IPS DF 4.7 (cell line): ENCODE measurements around the gene UAP1L1.

Experiments used
- DNase-seq: peaks from one replicate; pipeline ENCODE4 v3.0.0-alpha.2; 2013; ENCODE audit warnings: low spot score; ENCODE audit errors: extremely low read depth

Gene UAP1L1

DNA sequence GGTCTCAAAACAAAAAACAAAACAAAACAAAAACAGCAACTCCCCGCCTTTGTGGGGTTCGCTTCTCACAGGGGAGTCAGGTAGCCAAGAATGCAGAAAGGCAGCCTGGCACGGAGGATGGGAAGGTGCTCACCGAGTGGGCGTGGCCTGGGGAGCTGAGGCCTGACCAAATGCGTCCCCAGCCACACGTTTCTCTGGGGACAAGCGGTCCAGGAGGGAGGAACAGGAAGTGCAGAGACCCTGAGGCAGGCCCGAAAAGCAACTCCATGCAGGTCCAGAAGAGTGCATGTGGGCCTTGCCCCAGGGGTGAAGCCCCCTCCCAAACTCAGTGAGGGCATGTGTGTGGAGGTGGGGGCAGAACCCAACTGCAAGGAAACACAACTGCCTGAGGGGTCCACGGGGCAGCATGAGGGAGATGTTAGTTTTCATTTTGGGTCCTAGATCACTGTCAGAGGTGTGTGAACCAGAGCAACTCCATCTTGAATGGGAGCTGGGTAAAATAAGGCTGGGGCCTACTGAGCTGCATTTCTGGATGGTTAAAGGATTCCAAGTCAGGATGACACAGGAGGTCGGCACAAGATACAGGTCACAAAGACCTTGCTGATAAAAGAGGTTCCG is 2.6 kb upstream of the UAP1L1 start:
- no peak for DNase-seq

DNA sequence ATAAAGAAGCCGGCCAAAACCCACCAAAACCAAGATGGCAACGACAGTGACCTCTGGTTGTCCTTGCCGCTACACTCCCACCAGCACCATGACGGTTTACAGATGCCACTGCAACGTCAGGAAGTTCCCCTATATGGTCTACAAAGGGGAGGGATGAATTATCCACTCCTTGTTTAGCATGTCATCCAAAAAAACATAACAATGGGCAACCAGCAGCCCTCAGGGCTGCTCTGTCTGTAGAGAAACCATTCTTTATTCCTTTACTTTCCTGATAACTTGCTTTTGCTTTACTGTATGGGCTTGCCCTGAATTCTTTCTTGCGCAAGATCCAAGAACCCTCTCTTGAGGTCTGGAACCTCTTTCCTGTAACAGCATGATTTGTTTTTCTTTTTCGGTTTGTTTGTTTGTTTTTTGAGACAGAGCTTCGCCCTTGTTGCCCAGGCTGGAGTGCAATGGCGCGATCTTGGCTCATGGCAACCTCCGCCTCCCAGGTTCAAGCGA is 2.0 kb upstream of the UAP1L1 start:
- no peak for DNase-seq

DNA sequence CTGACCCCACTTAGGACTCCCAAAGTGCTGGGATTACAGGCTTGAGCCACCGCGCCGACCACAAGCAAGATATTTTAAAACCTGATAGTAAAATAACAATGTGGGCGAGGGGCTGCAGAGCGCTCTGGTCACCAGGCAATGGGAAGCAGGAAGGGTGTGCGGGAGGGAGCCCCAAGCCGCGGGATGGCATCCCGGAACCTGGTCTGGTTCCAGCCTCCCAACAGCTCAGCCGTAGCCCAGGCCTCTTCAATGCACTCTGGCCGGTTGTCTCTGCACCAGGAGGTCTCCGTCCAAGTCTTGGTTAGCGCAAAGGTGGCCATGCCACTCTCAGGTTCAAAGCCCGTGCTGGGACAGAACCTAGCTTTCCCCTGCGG is 694 bp upstream of the UAP1L1 start:
- no peak for DNase-seq

DNA sequence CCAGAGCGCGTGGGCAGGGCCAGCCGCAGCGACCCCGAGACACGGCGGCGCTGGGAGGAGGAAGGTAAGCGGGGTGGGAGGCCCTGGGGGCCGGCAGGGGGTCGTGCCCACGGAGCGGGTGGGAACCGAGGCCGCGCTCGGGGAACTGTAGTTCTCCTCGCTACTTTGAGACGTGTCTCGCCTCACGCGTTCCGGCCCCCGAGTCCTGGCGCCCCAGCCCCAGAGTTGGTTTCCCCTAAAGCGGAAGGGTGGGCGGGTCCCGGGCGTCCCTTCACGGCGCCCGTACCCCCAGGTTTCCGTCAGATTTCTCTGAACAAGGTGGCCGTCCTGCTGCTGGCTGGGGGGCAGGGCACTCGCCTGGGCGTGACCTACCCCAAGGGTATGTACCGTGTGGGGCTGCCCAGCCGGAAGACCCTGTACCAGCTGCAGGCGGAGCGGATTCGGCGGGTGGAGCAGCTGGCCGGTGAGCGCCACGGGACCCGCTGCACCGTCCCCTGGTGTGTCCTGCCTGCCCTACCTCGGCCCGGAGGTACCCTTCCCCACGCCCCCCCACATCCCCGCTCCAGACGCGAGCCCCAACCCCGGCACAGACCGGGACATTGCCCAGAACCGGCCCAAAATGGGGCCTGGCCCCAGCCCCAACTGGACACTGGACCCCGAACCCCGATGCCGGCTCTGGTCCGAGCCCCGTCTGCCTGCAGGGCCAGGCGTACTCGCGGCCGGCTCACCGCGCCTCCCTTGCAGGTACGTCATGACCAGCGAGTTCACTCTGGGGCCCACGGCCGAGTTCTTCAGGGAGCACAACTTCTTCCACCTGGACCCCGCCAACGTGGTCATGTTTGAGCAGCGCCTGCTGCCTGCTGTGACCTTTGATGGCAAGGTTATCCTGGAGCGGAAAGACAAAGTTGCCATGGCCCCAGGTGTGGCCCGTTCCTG is 709 bp downstream of the UAP1L1 start:
- no peak for DNase-seq

DNA sequence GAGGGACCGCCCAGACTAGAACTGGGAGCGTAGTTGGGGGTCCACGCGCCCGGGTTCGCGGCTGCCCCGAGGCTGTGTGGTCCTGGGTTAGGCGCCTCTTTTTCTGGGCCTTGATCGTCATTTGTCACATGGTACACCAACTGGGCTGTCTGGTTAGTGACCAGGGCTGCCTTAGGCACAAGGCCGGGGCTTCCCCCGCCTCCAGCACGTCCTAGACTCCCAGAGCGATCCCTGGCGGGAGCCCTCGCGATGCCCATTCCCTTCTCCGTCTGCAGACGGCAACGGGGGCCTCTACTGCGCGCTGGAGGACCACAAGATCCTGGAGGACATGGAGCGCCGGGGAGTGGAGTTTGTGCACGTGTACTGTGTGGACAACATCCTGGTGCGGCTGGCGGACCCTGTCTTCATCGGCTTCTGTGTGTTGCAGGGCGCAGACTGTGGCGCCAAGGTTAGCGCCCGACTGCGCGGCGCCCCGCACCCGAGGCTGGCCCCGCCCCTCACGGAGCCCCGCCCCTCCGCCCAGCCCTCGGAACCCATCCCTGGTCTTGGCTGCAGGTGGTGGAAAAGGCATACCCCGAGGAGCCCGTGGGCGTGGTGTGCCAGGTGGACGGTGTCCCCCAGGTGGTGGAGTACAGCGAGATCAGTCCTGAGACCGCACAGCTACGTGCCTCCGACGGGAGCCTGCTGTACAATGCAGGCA is 1.5 kb downstream of the UAP1L1 start:
- no peak for DNase-seq

DNA sequence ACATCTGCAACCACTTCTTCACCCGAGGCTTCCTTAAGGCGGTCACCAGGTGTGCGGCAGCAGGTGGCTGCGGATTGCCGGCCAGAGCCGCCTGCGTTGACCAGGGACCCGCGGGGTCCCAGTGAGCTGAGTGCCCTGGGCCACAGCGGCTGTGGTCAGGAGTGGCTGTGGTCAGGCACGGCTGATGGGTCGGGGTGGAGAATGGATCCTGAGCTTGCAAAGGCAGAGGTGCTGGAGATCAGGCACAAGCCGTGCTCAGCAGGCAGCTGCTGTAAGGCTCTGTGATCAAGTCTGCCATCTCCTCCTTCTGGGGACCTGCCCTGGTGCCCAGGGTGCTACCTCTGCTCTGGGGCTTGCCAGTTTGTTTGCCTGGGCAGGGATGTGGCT is 2.1 kb downstream of the UAP1L1 start:
- no peak for DNase-seq

DNA sequence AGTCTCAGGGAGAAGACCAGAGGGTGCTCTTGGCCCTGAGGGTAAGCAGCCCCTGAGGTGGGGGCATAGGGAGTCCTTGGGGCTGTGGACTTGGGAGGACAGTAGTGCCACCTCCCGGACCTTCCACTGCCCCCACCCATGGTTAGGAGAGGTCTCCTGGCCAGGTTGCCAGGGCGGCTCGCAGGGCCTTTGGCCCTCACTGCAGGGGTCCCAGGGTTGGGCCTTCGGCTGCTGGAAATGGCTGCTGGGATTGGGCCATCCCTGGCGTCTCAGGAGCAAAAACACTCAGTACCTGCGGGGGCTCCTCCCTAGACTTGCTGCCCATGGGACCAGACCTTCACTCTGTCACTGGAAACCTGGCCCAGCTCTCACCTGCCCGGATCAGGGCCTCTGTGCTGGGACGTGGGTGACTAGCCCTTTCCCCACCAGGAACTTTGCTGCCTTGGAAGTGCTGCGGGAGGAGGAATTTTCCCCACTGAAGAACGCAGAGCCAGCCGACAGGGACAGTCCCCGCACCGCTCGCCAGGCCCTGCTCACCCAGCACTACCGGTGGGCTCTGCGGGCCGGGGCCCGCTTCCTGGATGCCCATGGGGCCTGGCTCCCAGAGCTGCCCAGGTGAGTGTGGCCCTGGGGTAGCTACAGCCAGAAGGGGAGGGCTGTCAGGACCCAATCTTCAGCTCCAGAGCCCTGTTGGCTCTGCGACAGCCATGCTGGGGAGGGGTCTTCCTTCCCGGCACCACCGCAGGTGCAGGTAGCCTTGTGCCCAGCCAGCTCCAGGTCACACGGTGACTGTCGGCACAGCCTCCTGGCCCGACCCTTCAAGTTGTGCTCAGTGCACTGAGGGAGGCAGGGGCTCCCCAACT is 3.2 kb downstream of the UAP1L1 start:
- no peak for DNase-seq

DNA sequence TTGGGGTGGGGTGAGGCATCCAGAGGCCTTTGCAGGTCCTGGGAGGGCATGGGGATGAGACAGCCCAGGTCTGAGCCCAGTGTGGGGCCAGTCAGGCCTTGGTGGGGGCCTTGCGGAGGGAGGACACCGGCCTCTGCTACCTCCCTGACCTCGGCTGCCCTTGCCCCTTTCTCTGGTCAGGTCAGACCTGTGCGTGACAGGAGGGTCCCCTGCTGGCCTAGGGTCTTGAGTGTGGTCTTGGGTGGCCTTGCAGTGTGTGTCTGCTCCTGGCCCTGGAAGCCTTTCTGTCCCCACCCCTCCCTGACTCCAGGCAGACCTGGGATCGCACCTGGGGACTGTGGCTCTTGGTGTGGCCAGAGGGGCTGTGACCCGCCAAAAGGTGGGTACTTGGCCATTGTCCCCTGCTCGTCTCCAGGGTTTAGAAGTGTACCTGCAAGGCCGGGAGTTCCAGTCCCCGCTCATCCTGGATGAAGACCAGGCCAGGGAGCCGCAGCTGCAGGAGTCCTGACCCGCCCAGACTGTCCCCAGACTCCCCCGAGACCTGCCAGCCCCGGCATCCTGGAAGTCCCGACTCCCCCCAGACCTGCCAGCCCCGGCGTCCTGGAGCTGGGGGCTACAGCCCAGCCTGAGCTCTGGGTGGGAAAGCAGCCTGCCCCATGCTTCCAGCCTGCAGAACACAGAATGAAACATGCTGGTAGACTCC is 5.1 kb downstream of the UAP1L1 start:
- DNase-seq: no peak

DNA sequence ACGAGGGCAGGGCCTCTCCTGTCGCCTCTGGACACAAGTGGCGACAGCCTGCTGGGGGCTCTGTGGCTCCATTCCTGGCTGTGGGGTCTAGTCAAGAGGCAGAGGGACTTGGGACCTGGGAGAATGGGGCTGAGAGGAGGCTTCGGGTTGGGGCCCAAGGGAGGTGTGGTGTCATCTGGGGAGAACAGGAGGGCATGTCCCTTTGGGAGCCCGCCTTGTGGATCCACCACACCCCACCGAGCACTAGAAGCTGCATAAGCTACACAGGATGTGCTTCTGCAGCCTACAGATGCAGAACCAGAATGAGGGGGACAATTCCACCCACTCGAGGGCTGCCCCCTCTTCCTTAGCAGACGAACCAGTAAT is 5.6 kb downstream of the UAP1L1 start:
- no peak for DNase-seq

DNA sequence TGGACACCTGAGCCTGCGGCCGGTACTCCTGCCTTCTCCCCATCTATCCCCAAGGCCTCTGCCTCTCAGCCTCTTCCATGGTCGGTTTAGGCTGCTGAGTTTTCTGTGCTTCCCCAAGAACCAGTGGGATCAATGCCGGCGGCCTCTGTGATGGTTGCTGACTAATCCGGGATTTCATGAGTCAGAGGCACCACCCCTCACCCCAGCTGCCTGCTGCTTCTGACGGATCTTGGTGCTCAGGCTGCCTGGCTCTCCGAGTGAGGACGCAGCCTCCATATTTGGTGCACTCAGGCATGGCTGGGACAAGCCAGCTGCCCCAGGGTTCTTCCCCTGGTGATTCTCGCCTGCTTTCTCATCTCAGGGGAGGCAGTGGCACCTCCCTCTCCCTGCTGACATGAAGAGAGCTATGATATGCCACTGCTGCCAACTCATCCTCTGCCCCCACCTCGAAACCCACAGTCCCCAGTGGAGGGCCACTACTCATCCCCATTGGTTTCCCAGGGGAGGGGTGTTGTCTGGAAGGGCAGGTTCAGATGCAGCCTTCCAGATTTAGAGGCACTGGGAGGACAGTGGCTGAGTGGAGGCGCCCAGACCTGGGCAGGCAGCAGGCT is 6.2 kb downstream of the UAP1L1 start:
- DNase-seq: no peak

DNA sequence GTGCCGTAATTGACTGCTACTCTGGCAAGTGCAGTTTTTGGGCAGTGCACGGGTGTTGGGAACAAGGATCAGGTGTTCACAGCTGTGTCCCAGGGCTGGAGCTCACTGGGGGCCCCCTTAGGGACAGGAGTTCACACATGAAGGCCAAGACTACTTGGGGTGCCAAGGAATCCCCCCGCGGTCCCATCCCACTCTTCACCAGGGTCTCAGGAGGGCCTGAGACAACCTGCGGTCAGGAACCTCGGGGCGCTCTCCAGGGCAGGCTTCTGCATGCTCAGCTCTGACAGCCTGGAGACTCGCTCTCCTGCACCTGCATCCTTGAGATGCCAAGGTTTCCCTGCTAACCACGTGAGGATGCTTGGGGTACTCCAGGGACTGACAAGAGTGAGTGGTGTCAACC is 7.2 kb downstream of the UAP1L1 start:
- no peak for DNase-seq

DNA sequence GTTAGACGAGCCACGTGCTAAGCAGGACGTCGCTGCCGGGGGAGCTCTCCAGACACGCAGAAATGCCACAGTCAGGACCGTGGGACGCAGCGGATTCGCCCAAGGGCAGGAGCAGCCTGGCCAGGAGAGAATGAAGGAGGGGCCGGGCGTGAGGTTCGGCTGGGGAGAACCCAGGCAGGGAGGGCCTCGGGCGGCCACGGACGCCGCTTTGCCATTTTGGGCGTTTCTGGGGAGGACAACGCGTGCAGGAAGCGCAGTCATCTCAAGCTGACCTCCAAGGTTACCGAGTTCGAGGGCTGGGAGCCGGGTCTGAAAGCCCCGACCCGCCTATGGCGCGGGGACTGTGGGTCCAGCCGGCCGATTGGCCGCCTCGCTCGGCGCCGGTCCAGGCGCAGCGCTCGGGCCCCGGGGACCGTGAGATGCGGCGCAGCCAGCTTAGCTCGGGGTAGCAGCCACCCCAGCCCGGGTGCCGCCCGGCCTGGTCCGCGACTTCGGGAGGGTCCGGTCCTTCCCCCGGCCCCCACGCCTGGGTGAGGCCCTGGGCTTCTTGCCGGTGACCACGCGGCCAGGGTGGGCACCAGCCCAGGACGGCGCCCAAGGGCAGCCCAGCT is 8.7 kb downstream of the UAP1L1 start:
- DNase-seq: no peak

DNA sequence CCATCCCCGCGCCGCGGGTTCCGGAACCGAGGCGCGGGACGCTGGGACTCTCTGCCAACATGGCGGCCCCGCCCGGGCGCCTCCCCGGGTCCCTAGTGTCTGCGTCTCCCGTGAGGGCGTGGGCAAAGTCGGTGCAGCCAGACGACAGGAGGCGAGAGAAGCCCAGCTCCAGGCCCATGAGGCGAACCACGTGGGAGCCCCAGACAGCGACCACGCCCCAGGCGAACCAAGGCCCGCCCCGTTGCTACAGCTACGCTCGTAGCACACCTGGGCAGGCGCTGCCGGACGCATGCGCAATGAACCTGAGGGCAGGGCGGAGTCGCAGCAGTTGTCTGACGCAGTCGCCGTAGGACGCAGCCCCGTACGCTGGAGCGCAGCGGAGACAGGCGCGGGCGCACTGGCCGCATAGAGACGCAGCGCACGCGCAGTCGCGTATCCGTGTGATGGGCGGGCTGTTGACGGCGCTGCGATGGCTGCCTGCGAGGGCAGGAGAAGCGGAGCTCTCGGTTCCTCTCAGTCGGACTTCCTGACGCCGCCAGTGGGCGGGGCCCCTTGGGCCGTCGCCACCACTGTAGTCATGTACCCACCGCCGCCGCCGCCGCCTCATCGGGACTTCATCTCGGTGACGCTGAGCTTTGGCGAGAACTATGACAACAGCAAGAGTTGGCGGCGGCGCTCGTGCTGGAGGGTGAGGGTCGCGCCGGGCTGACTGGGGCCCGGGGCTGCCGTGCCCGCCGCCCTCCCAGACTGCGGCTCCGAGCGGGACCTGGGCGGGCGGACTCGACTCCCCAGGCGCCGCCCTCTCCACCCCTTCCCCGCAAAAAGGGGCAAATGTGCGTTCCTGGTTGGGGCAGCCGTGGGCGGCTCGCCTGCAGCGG is 9.5 kb downstream of the UAP1L1 start, which contains the start of gene MAN1B1:
TSS of gene MAN1B1 (plus strand) at position 455 of the 878 bp plus-strand sequence. CDS start at position 470, 15 bp downstream.
- peak; percentile 98 for DNase-seq

DNA sequence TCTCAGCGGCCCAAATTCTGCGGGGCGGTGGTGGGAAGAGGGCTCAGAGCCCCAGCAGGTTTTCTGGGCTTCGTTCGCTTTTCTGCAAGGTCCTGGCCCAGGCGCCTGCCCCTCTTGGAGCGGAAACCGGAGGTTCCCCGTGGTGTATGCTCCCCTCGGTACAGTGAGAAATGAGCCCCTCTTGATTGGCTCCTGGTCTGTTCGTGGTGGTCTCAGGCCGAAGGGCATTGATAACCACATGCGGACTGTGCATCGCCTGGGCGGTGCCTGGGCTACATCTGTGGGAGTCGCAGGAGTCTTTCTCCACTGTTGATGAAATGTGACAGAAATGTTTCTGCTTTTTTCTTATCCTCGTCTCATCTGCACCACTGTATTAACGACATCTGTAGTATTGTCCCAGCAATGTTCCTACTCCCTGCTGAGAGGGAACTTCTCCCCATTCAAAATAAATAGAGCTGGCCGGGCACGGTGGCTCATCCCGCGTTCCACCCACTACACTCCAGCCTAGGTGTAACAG is 10.2 kb downstream of the UAP1L1 start:
- no peak for DNase-seq

DNA sequence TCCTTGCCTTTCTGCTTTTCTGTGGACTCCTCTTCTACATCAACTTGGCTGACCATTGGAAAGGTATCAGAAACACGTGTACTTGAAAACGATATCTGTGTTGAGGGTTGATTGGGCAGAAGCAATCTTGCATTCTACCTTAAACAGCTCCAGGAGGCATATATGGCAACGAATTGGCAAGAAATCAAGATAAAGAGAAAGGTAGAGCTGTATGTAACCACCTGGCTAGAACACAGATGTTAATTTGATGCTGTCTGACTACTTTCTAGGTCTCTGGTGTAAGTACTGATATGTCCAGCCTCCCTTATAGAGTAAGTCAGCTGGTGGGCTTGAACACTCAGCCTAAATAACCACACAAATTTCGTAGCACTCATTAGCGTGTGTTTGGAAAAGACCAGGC is 10.8 kb downstream of the UAP1L1 start:
- DNase-seq: no peak

DNA sequence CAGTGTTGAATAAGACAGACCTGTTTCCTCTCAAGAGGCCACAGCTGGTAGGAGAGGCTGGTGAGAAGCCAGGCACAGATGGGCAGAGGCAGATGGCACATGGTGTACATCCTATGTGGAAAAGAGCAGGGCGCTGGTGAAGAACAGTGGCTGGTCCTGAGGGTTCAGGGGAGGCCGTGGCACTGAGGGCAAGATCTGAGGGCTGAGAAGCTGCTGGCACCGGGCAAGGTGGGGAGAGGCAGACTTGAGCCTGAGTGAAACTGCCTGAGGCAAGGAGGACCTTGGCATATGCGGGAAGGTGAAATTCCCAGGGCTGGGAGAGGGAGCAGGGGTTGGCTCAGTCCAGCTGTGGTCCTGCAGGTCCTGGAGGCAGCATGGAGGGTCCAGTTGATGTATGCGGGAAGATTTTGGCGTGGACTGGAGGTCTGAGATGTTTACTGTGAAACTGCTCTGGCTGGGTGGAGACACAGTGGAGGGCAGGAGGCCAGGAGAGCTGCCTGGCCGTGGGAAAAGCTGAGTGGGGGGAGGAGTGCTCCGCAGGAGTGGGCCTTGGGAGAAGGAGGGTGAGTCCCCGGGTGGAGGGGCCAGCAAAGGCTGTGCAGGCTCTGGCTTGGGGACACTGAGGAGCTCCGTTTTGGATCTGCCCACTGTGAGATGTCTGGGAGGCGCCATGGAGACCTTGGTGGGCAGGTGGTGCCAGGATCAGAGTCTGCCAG is 12.1 kb downstream of the UAP1L1 start:
- DNase-seq: no peak

DNA sequence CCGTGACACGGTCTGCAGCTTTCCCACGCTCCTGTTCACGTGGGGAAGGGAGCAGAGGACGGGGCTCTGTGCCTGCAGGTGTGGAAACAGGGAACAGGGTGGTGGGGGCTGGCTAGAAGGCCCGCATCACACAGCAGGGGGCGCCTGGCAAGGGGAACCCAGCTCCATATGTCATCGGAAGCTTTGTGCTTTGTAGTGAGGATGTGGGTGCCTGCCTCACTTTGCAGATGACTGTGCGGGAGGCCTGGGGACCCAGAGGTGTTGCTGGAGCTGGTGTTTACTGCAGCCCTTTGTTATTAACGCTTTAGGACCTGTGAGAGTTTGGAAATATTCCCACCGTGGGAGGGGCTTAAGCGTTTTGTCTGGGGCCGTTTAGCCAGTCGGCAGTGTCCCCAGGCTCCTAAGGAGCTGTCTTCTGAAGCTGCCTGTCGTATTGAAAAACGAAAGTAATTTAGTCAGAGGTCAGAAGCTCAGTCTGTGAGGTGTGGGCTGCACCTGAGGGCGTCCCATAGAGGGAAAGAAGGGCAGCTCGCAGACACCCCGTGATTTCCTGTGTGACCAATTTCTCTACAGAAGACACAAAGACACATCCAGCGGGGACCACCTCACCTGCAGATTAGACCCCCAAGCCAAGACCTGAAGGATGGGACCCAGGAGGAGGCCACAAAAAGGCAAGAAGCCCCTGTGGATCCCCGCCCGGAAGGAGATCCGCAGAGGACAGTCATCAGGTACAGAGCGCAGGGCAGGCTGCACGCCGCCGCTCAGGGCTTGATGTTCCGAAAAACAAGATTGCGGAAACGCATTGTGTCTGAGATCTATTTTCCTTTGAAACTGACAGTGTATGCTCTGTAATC is 18.6 kb downstream of the UAP1L1 start:
- DNase-seq: no peak
